Osteoblast (primary cell): Measurements from ENCODE around the gene GRIN2A. TPM values are rescaled to one million over a fixed set of nuclear protein-coding genes. Genes with fewer than 3 reads are reported as not detected.

Experiments used
- DNase-seq: peaks from one replicate; pipeline ENCODE4 v3.0.0; 2011; ENCODE audit warnings: low spot score, mixed read lengths; ENCODE audit not compliant: insufficient read length; ENCODE audit errors: missing footprints
- H2AFZ ChIP-seq: 2 replicates; pipeline ENCODE4 v1.6.0; 2011; ENCODE audit warnings: mild to moderate bottlenecking, low read length
- H3K27ac ChIP-seq: 2 replicates; pipeline ENCODE4 v1.5.1; 2011; ENCODE audit warnings: mild to moderate bottlenecking, low read depth, low read length, moderate library complexity
- H3K27me3 ChIP-seq: 2 replicates; pipeline ENCODE4 v1.6.0; 2012; ENCODE audit warnings: mild to moderate bottlenecking, control low read depth, inconsistent platforms, low read length, moderate library complexity; ENCODE audit not compliant: insufficient read depth
- H3K36me3 ChIP-seq: 2 replicates; pipeline ENCODE4 v1.5.1; 2011; ENCODE audit warnings: mild to moderate bottlenecking, low read length, control low read depth, moderate library complexity; ENCODE audit not compliant: insufficient read depth
- H3K4me1 ChIP-seq: 2 replicates; pipeline ENCODE4 v1.5.1; 2011; ENCODE audit warnings: mild to moderate bottlenecking, low read length, control low read depth, moderate library complexity; ENCODE audit not compliant: insufficient read depth
- H3K4me2 ChIP-seq: 2 replicates; pipeline ENCODE4 v1.6.0; 2011; ENCODE audit warnings: mild to moderate bottlenecking, low read length; ENCODE audit not compliant: insufficient read depth
- H3K4me3 ChIP-seq: fragments of 200-600 bp; sonication (generic); 3 replicates; pipeline ENCODE4 v1.5.1; 2012; ENCODE audit warnings: mild to moderate bottlenecking, low read length, inconsistent platforms; ENCODE audit not compliant: insufficient read depth
- H3K79me2 ChIP-seq: 2 replicates; pipeline ENCODE4 v1.6.0; 2012; ENCODE audit warnings: mild to moderate bottlenecking, low read length, control low read depth, inconsistent platforms; ENCODE audit not compliant: insufficient read depth
- H3K9me3 ChIP-seq: 2 replicates; pipeline ENCODE4 v1.5.1; 2011; ENCODE audit warnings: low read depth, low read length, control low read depth
- H4K20me1 ChIP-seq: 2 replicates; pipeline ENCODE4 v1.6.0; 2012; ENCODE audit warnings: mild to moderate bottlenecking, low read length, control low read depth; ENCODE audit not compliant: insufficient read depth
- CTCF ChIP-seq: IDR thresholded peaks from 2 replicates; pipeline ENCODE4 v1.5.1; 2011; ENCODE audit warnings: mild to moderate bottlenecking, low read depth, low read length, moderate library complexity; ENCODE audit errors: extremely low read depth
- total RNA-seq: library from RNA; depleted of rRNA; stranded (reverse); fragments of >200 nt; gene quantifications from 2 replicates; pipeline ENCODE4 v1.2.3, GENCODE V29; 2012

The GRIN2A gene
- total RNA-seq, 1 donor, result 0.72 TPM

GRCh38 chr16:10206865-10207264 is 24.6 kb upstream of the GRIN2A start:
- H2AFZ ChIP-seq, result no peak overlapping the region
- no peaks in the 10 kb centered on the region for H3K27me3 ChIP-seq
- H3K36me3 ChIP-seq, result no peaks in the 10 kb centered on the region
- no peak for DNase-seq
- no peaks in the 10 kb centered on the region for H3K79me2 ChIP-seq
- H4K20me1 ChIP-seq, result no peaks in the 10 kb centered on the region
- H3K4me1 ChIP-seq, result no peaks in the 10 kb centered on the region
- H3K4me2 ChIP-seq, result no peak overlapping the region
- no peaks in the 10 kb centered on the region for H3K9me3 ChIP-seq
- no peak overlapping the region for H3K4me3 ChIP-seq
- H3K27ac ChIP-seq, result no peak overlapping the region
- no peak for TF ChIP-seq CTCF

- Histone ChIP-seq H3K4me3 (no peak overlapping the region), H3K4me2 (no peak overlapping the region), H4K20me1 (no peaks in the 10 kb centered on the region), H3K79me2 (no peaks in the 10 kb centered on the region), H3K9me3 (no peaks in the 10 kb centered on the region), H3K4me1 (no peaks in the 10 kb centered on the region), H2AFZ (no peak overlapping the region), H3K27ac (no peak overlapping the region), H3K36me3 (no peaks in the 10 kb centered on the region), H3K27me3 (no peaks in the 10 kb centered on the region)
- no peak for DNase-seq
- TF ChIP-seq CTCF, result no peak
Observed at GRCh38 chr16:10206215-10206614, 24.0 kb upstream of the GRIN2A start.

- Histone ChIP-seq H2AFZ (no peak overlapping the region), H3K9me3 (no peaks in the 10 kb centered on the region), H3K4me2 (no peak overlapping the region), H4K20me1 (no peaks in the 10 kb centered on the region), H3K27me3 (no peaks in the 10 kb centered on the region), H3K4me1 (no peaks in the 10 kb centered on the region), H3K4me3 (no peak overlapping the region), H3K79me2 (no peaks in the 10 kb centered on the region), H3K36me3 (no peaks in the 10 kb centered on the region), H3K27ac (no peak overlapping the region)
- no peak for DNase-seq
- no peak for TF ChIP-seq CTCF
Observed at GRCh38 chr16:10205688-10206087, 23.5 kb upstream of the GRIN2A start.

- H3K9me3 ChIP-seq, result no peaks in the 10 kb centered on the region
- no peak overlapping the region for H2AFZ ChIP-seq
- no peak for TF ChIP-seq CTCF
- H3K79me2 ChIP-seq, result no peaks in the 10 kb centered on the region
- no peaks in the 10 kb centered on the region for H3K27me3 ChIP-seq
- no peak overlapping the region for H3K4me3 ChIP-seq
- no peak overlapping the region for H3K4me2 ChIP-seq
- no peaks in the 10 kb centered on the region for H3K36me3 ChIP-seq
- H3K4me1 ChIP-seq, result no peaks in the 10 kb centered on the region
- no peak for DNase-seq
- no peak overlapping the region for H3K27ac ChIP-seq
- no peaks in the 10 kb centered on the region for H4K20me1 ChIP-seq
Observed at GRCh38 chr16:10202649-10203048, 20.4 kb upstream of the GRIN2A start.
